OCI-LY7 (cell line): ENCODE data around the gene SNCB. TPM values are rescaled to one million over a fixed set of nuclear protein-coding genes. Genes with fewer than 3 reads are reported as not detected.
A peak's percentile ranks its signal among the peaks of the same experiment; 100 is the strongest.

Experiments
- BruUV-seq: library from RNA; stranded (reverse); fragments of 400-500 nt; replicated peaks from 2 replicates; lab custom pipeline; 2021; lab: Mats Ljungman, UMichigan
- CTCF ChIA-PET: fragments of 300-600 bp; sonication (Branson Sonifier 250); formaldehyde crosslinking; loops from one replicate; lab custom pipeline; 2022; ENCODE audit warnings: antibody characterized with exemption; ENCODE audit not compliant: unreplicated experiment; lab: Charles Lee
- POLR2A ChIA-PET: fragments of 300-600 bp; sonication (Branson Sonifier 250); formaldehyde crosslinking; loops from one replicate; lab custom pipeline; 2022; ENCODE audit warnings: antibody characterized with exemption; lab: Charles Lee
- DNase-seq: peaks from one replicate; pipeline ENCODE4 v3.0.0-alpha.2; 2015; ENCODE audit warnings: low spot score
- H2AFZ ChIP-seq: fragments of 200-600 bp; sonication (generic), shearing (Covaris generic); 2 replicates; pipeline ENCODE4 v1.6.1; 2014; ENCODE audit warnings: mild to moderate bottlenecking, antibody characterized with exemption, low read length, moderate library complexity
- H3K27ac ChIP-seq: fragments of 200-600 bp; sonication (generic); 2 replicates; pipeline ENCODE4 v1.5.1; 2014; ENCODE audit warnings: mixed run types, low read depth, mild to moderate bottlenecking, moderate library complexity, low read length, inconsistent platforms; ENCODE audit not compliant: poor library complexity, severe bottlenecking
- H3K36me3 ChIP-seq: fragments of 200-600 bp; sonication (generic); 2 replicates; pipeline ENCODE4 v1.6.1; 2014; ENCODE audit warnings: mild to moderate bottlenecking, antibody characterized with exemption, low read length, moderate library complexity, mixed read lengths; ENCODE audit not compliant: insufficient read depth
- H3K4me1 ChIP-seq: fragments of 200-600 bp; sonication (generic); 2 replicates; pipeline ENCODE4 v1.5.1; 2014; ENCODE audit warnings: mild to moderate bottlenecking, low read length; ENCODE audit not compliant: insufficient read depth, poor library complexity, severe bottlenecking
- H3K4me2 ChIP-seq: fragments of 200-600 bp; sonication (generic); 2 replicates; pipeline ENCODE4 v1.6.1; 2014; ENCODE audit warnings: mild to moderate bottlenecking, low read length
- H3K4me3 ChIP-seq: fragments of 200-600 bp; sonication (generic); 2 replicates; pipeline ENCODE4 v1.5.1; 2014; ENCODE audit warnings: mild to moderate bottlenecking, low read depth, low read length; ENCODE audit not compliant: poor library complexity, severe bottlenecking
- H3K79me2 ChIP-seq: fragments of 200-600 bp; sonication (generic); 2 replicates; pipeline ENCODE4 v1.6.1; 2016; ENCODE audit warnings: low read depth, mild to moderate bottlenecking, low read length, moderate library complexity, mixed read lengths; ENCODE audit not compliant: insufficient read depth
- H3K9me2 ChIP-seq: fragments of 200-600 bp; sonication (generic); 2 replicates; pipeline ENCODE4 v1.6.1; 2016; ENCODE audit warnings: mild to moderate bottlenecking, low read length, mixed read lengths; ENCODE audit not compliant: insufficient read depth
- H3K9me3 ChIP-seq: fragments of 200-600 bp; sonication (generic); 2 replicates; pipeline ENCODE4 v1.6.1; 2014; ENCODE audit warnings: mild to moderate bottlenecking, mixed run types, low read length, mixed read lengths
- H4K20me1 ChIP-seq: fragments of 200-600 bp; sonication (generic); 2 replicates; pipeline ENCODE4 v1.6.1; 2014; ENCODE audit warnings: mild to moderate bottlenecking, antibody characterized with exemption, low read length, moderate library complexity, mixed read lengths; ENCODE audit not compliant: insufficient read depth
- EZH2phosphoT487 ChIP-seq: fragments of 200-600 bp; sonication (generic); IDR thresholded peaks from 2 replicates; pipeline ENCODE4 v1.6.1; 2018; ENCODE audit warnings: low read depth, borderline replicate concordance, mild to moderate bottlenecking, mixed run types, antibody characterized with exemption, low read length, moderate library complexity, mixed read lengths
- intact Hi-C: fragments of 100-400 bp; cut with micrococcal nuclease; formaldehyde crosslinking; loops from one replicate; pipeline ENCODE4 v1.10.0; 2022; ENCODE audit not compliant: unreplicated experiment
- total RNA-seq, 2 experiments: library from RNA; depleted of rRNA in 1 of 2; stranded (reverse); fragments of >200 nt in 1 of 2; shearing (Covaris generic) in 1 of 2; gene quantifications; 2 replicates each; pipeline ENCODE4 v1.2.3, GENCODE V29; 2014 to 2022
- TF ChIP-seq, protein P1 (sequence below): fragments of 200-600 bp; sonication (generic); conservative IDR thresholded peaks from 2 replicates; pipeline ENCODE4 v1.5.1; 2014; ENCODE audit warnings: mild to moderate bottlenecking, antibody characterized with exemption, low read length, moderate library complexity, mixed read lengths

Gene SNCB
- total RNA-seq, 2 experiments from 2014 or later: 0.50 to 3.5 TPM

DNA sequence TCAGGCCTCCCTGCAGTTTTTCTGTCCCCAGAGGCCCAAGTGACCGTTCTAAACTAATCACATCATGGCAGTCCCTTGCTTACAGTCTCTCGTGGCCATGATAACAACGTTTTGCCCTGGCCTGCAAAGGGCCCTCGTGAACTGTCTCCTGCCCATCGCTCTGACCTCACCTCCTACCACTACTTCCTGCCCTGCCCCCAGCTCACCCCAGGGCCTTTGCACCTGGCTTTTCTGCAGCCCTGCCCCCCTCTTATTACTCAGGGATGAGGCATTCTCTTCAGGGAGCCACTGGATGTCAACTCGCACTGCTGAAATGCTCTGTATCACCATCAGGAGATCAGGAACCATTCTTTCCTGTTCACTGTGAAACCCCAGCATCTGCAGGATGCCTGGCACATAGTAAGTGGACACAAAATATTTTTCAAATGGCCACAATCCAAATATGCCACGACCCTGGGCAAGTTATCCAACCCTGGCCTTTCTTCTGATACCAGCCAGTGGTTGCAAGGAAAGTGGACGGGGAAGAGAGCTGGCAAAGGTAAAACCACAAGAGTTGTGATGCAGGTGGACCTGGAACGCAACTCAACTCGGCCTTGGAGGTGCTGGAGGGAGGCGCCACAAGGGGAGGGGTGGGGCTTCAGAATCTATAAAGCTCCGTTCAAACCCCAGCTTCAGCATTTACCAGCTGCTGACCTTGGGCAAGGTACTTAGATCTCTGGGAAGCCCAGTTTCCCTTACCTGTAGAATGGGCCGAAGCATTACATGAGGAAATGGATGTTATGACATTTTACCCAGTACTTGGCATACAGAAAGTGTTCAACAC, 1.7 kb downstream of the SNCB start:
- no peaks in the 10 kb centered on the region for H4K20me1 ChIP-seq
- DNase-seq: no peak
- no peaks in the 10 kb centered on the region for H3K9me2 ChIP-seq
- H3K27ac ChIP-seq: no peak overlapping the region
- H2AFZ ChIP-seq: no peak overlapping the region
- POLR2A ChIA-PET: interaction anchor here (1.1 to 1.6 kb wide), 2 partner anchors 21 to 59 kb away, joined by 3 to 4 read pairs; no protein-coding TSS in a partner anchor
- TF ChIP-seq EZH2phosphoT487: no peak
- TF ChIP-seq, protein P1, sequence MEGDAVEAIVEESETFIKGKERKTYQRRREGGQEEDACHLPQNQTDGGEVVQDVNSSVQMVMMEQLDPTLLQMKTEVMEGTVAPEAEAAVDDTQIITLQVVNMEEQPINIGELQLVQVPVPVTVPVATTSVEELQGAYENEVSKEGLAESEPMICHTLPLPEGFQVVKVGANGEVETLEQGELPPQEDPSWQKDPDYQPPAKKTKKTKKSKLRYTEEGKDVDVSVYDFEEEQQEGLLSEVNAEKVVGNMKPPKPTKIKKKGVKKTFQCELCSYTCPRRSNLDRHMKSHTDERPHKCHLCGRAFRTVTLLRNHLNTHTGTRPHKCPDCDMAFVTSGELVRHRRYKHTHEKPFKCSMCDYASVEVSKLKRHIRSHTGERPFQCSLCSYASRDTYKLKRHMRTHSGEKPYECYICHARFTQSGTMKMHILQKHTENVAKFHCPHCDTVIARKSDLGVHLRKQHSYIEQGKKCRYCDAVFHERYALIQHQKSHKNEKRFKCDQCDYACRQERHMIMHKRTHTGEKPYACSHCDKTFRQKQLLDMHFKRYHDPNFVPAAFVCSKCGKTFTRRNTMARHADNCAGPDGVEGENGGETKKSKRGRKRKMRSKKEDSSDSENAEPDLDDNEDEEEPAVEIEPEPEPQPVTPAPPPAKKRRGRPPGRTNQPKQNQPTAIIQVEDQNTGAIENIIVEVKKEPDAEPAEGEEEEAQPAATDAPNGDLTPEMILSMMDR: no peak
- H3K4me3 ChIP-seq: no peak overlapping the region
- no peaks in the 10 kb centered on the region for H3K36me3 ChIP-seq
- intact Hi-C loops: no loop called here
- no TSS peak for BruUV-seq
- H3K4me1 ChIP-seq: peaks cover 52% of the 10 kb centered on the region
- peak overlapping the region; percentile 1; the same call in 1 of the 2 replicates for H3K4me2 ChIP-seq
- CTCF ChIA-PET: no interaction called here
- H3K79me2 ChIP-seq: no peaks in the 10 kb centered on the region
- no peaks in the 10 kb centered on the region for H3K9me3 ChIP-seq

DNA sequence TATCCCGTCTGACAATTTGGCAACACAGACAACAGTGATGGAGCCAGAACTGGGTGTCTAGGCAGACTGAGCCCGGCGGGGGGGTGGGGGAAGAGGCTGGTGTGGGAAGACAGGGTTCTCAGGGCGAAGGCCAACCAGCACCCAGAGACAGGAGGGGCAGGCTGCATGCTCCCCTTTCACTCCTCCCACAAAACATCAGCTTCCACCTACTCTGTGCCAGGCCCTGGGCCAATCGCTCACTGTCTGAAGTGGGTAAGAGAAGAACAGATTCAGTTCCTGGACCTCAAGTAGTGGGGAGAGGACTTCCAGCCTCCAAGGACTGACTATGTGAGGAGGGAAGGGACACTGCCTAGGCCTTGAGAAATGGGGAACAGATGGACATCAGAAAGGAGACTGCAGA, 2.8 kb downstream of the SNCB start:
- peaks cover 42% of the 10 kb centered on the region for H3K4me1 ChIP-seq
- H3K9me3 ChIP-seq: no peaks in the 10 kb centered on the region
- no peaks in the 10 kb centered on the region for H3K9me2 ChIP-seq
- H3K4me2 ChIP-seq: no peak overlapping the region
- no peaks in the 10 kb centered on the region for H4K20me1 ChIP-seq
- BruUV-seq: no TSS peak
- H3K27ac ChIP-seq: no peak overlapping the region
- H2AFZ ChIP-seq: no peak overlapping the region
- H3K4me3 ChIP-seq: no peak overlapping the region
- CTCF ChIA-PET: no interaction called here
- intact Hi-C loops: no loop called here
- DNase-seq: no peak
- TF ChIP-seq EZH2phosphoT487: no peak
- TF ChIP-seq, protein P1: no peak
- H3K36me3 ChIP-seq: no peaks in the 10 kb centered on the region
- no peaks in the 10 kb centered on the region for H3K79me2 ChIP-seq
- POLR2A ChIA-PET: no interaction called here

DNA sequence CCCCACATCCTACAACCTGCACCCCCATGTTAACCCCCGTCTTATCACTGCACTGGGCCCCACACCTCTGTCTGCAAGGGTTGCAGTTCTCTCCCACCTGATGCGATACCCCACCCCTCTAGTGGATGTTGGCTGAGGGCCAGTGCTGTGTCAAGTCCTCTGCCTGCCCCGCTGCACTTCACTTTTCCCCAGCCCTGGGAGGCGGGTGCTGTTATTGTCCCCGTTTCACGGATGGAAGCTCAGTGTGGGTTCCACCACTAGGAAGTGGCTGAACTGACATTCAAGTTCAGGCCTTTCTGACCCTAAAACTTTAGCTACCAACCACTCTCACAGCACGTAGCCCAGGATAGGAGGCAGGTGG, 3.5 kb downstream of the SNCB start:
- H3K9me2 ChIP-seq: no peaks in the 10 kb centered on the region
- no peaks in the 10 kb centered on the region for H3K79me2 ChIP-seq
- H4K20me1 ChIP-seq: no peaks in the 10 kb centered on the region
- intact Hi-C loops: no loop called here
- no peaks in the 10 kb centered on the region for H3K36me3 ChIP-seq
- ChIA-PET POLR2A (no interaction called here), CTCF (no interaction called here)
- no peak overlapping the region for H3K4me2 ChIP-seq
- no peak overlapping the region for H3K27ac ChIP-seq
- BruUV-seq: no TSS peak
- no peak overlapping the region for H2AFZ ChIP-seq
- H3K4me1 ChIP-seq: peaks cover 36% of the 10 kb centered on the region
- no peaks in the 10 kb centered on the region for H3K9me3 ChIP-seq
- DNase-seq: no peak
- H3K4me3 ChIP-seq: no peak overlapping the region
- TF ChIP-seq, protein P1: no peak
- TF ChIP-seq EZH2phosphoT487: no peak
